Thyroid gland (tissue), 4 donors: ENCODE measurements around the gene FAM241B.

ENCODE experiments used
- CTCF ChIP-seq, 6 experiments: fragments of 200-600 bp in 3 of 6; fragments of 450-650 bp in 3 of 6; sonication (generic) in 3 of 6; IDR thresholded peaks; one replicate each; pipeline ENCODE4 v1.5.1; 2016 to 2019; ENCODE audit warnings: antibody characterized with exemption in 6 of 6, mild to moderate bottlenecking in 2 of 6, inconsistent platforms in 1 of 6, moderate library complexity in 1 of 6
- POLR2A ChIP-seq, 2 donors: fragments of 450-650 bp; IDR thresholded peaks; one replicate each; pipeline ENCODE4 v1.6.1; 2017; ENCODE audit warnings: antibody characterized with exemption in 2 of 2, mild to moderate bottlenecking in 2 of 2, moderate library complexity in 1 of 2

GRCh38 chr10:69600761-69601330, 29.2 kb upstream of the FAM241B start:
- TF ChIP-seq CTCF (IDR thresholded peaks at IDR 0.05) (no peak), POLR2A (IDR thresholded peaks at IDR 0.05) (no peak)
